Neural cell (in vitro differentiated cells): ENCODE results near the gene PDE2A.

Experiments
- EP300 ChIP-seq: fragments of 450-650 bp; conservative IDR thresholded peaks from 2 replicates; pipeline ENCODE4 v1.6.1; 2014; ENCODE audit warnings: antibody characterized with exemption, mild to moderate bottlenecking, moderate library complexity; ENCODE audit not compliant: poor library complexity, severe bottlenecking
- EZH2 ChIP-seq: fragments of 200-600, 300-800 bp; shearing (Covaris generic), sonication (generic); IDR thresholded peaks from 2 replicates; pipeline ENCODE4 v1.6.1; 2014; ENCODE audit warnings: antibody characterized with exemption, low read length, borderline replicate concordance, mild to moderate bottlenecking; ENCODE audit not compliant: insufficient read depth, poor library complexity, severe bottlenecking
- MXI1 ChIP-seq: fragments of 450-650 bp; conservative IDR thresholded peaks from 2 replicates; pipeline ENCODE4 v1.6.1; 2014; ENCODE audit warnings: antibody characterized with exemption, mild to moderate bottlenecking; ENCODE audit not compliant: poor library complexity, severe bottlenecking
- RAD21 ChIP-seq: fragments of 450-650 bp; conservative IDR thresholded peaks from 2 replicates; pipeline ENCODE4 v1.6.1; 2014; ENCODE audit warnings: antibody characterized with exemption, mild to moderate bottlenecking, moderate library complexity
- TAF1 ChIP-seq: IDR thresholded peaks from 2 replicates; pipeline ENCODE4 v1.6.1; 2012; ENCODE audit warnings: low read depth
- TF ChIP-seq, protein P1 (sequence below): fragments of 450-650 bp; IDR thresholded peaks from 2 replicates; pipeline ENCODE4 v1.5.1; 2014; ENCODE audit warnings: antibody characterized with exemption, mild to moderate bottlenecking, moderate library complexity; ENCODE audit not compliant: poor library complexity, severe bottlenecking
- TF ChIP-seq, protein P2 (sequence below): IDR thresholded peaks from 2 replicates; pipeline ENCODE4 v1.6.1; 2012; ENCODE audit warnings: borderline replicate concordance

- TF ChIP-seq EP300 (no peak), EZH2 (no peak), MXI1 (no peak), TAF1 (no peak), RAD21 (no peak)
- TF ChIP-seq, protein P1, sequence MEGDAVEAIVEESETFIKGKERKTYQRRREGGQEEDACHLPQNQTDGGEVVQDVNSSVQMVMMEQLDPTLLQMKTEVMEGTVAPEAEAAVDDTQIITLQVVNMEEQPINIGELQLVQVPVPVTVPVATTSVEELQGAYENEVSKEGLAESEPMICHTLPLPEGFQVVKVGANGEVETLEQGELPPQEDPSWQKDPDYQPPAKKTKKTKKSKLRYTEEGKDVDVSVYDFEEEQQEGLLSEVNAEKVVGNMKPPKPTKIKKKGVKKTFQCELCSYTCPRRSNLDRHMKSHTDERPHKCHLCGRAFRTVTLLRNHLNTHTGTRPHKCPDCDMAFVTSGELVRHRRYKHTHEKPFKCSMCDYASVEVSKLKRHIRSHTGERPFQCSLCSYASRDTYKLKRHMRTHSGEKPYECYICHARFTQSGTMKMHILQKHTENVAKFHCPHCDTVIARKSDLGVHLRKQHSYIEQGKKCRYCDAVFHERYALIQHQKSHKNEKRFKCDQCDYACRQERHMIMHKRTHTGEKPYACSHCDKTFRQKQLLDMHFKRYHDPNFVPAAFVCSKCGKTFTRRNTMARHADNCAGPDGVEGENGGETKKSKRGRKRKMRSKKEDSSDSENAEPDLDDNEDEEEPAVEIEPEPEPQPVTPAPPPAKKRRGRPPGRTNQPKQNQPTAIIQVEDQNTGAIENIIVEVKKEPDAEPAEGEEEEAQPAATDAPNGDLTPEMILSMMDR = no peak
- TF ChIP-seq, protein P2, sequence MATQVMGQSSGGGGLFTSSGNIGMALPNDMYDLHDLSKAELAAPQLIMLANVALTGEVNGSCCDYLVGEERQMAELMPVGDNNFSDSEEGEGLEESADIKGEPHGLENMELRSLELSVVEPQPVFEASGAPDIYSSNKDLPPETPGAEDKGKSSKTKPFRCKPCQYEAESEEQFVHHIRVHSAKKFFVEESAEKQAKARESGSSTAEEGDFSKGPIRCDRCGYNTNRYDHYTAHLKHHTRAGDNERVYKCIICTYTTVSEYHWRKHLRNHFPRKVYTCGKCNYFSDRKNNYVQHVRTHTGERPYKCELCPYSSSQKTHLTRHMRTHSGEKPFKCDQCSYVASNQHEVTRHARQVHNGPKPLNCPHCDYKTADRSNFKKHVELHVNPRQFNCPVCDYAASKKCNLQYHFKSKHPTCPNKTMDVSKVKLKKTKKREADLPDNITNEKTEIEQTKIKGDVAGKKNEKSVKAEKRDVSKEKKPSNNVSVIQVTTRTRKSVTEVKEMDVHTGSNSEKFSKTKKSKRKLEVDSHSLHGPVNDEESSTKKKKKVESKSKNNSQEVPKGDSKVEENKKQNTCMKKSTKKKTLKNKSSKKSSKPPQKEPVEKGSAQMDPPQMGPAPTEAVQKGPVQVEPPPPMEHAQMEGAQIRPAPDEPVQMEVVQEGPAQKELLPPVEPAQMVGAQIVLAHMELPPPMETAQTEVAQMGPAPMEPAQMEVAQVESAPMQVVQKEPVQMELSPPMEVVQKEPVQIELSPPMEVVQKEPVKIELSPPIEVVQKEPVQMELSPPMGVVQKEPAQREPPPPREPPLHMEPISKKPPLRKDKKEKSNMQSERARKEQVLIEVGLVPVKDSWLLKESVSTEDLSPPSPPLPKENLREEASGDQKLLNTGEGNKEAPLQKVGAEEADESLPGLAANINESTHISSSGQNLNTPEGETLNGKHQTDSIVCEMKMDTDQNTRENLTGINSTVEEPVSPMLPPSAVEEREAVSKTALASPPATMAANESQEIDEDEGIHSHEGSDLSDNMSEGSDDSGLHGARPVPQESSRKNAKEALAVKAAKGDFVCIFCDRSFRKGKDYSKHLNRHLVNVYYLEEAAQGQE = no peak
Observed at GRCh38 chr11:72665911-72666472, 8.2 kb downstream of the PDE2A start.
